Measurements from ENCODE around the gene TIMP3. TPM values are rescaled to one million over a fixed set of nuclear protein-coding genes. Genes with fewer than 3 reads are reported as not detected.

TIMP3 gene
- total RNA-seq, 1 donor from 2014 or later: 11.5 TPM

DNA sequence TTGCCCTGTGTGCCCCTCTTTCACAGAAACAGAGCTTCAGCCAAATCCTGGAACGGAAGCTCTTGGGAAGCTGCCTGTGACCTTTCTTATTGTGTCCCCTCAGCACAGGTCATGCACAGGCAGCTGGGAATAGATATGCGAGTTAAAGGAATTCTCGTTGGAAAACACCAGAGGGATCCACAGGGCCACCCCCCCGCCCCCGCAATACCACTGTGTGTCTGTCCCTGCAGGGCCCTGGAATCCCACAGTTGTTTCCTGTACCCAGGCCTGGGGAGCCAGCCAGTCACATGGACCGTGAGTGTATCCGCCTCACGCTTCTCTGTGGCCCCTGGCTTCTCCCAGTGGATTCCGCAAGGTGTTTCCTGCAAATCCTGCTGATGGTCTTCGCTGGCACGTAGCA is 29.0 kb downstream of the TIMP3 start:
- DNase-seq: no peak

- no peak for DNase-seq
Observed at GRCh38 chr22:32830957-32831356, 29.5 kb downstream of the TIMP3 start.

DNA sequence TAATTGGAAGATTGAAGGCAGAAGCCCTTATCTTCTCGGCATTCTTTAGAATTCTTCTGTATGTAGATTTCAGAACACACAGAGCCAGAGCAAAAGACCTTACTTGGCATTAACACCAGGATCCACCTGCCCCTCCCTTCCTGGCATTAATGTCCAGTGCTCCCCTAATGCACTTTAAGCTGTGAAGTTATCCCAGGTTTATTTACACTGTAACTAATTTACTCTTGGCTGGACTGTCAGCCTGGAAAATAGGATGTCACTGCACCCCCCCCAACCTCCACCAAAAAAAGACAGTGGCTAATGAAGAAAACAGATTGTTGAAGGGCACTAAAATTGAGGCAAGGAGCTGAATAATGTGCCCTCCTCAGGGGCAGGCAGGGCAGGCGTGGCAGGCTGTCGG is 30.1 kb downstream of the TIMP3 start:
- DNase-seq: no peak

- no peak for DNase-seq
Observed at GRCh38 chr22:32832174-32832573, 30.7 kb downstream of the TIMP3 start.

DNA sequence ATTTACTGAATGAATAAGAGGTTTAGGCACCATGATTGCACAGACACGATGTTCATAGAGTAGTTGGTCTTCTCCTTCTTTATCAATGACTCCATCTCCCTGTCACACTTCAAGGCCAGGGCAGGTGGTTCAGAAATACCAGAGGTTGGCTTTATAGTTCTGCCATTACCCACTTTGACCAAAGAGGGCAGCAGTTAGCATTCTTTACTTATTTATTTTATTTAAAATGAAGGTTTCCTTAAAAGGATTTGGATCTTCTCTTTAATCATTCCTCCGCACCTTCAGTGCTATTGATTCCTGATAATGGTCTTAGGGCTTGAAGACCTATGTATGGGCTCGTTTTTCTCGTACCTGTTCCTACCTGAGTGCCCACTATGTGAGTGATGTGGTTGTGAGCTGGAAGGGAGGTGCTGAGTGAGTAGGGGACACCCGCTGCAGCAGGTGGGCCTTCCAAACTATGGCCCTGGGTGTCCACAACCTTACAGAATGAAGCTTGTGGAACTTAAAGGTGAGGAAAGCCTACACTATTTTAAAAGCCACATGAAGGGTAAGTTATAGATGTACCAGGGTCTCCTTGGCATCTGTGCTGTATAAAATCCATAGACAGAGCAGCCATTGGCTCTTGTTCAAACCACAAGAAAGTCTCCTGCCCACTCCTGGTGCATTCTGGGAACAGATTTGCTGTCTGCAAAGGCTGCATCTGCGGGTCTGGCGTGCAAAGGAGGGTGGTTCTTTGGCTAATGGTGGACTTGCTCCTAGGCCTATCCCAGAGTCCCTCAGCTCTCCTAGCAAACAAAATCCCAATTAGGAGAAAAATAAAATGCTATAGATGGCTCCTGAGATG is 35.0 kb downstream of the TIMP3 start:
- no peak for DNase-seq

DNA sequence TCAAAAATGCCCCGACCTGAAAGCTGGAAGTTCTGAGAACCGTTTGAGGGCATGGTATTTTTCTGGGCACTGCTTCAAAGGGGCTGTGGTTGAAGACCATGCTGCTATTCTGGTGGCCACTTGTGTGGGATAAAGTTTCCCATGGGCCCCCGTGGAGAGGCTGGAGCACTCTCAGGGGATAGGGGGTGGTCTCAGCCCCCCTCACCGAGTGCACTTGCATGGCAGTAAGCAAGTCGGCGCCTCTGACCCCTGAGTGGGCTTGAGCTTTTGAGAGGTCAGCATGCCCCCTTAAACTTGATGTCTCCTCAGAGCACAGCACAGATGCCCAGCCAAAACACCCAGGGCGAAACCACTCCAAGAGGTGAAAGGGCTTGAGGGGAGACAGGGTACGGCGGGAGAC is 35.6 kb downstream of the TIMP3 start:
- no peak for DNase-seq

DNA sequence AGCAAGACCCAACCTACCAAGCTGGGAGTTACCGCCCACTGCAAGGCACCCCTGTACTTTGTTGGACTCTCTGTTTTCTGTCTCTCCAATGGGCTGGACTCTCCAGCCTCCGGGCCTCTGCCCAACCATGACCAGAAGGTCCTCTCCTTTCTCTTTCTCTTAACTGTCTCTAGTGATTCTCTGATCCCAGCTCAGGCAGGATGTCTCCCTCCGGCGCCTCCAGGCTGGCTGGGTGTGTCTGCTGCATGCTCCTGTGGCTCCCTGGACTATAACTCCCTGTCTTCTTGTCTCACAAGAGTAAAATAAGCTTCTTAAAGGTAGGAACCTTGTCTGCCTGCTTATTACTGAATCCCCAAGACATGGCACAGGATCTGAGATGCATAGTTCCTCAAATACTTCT is 36.3 kb downstream of the TIMP3 start:
- no peak for DNase-seq

- DNase-seq: no peak
Observed at GRCh38 chr22:32839831-32840584, 38.5 kb downstream of the TIMP3 start.

GRCh38 chr22:32841175-32841574 is 39.7 kb downstream of the TIMP3 start:
- no peak for DNase-seq

GRCh38 chr22:32842486-32842885 is 41.0 kb downstream of the TIMP3 start:
- DNase-seq: no peak

DNA sequence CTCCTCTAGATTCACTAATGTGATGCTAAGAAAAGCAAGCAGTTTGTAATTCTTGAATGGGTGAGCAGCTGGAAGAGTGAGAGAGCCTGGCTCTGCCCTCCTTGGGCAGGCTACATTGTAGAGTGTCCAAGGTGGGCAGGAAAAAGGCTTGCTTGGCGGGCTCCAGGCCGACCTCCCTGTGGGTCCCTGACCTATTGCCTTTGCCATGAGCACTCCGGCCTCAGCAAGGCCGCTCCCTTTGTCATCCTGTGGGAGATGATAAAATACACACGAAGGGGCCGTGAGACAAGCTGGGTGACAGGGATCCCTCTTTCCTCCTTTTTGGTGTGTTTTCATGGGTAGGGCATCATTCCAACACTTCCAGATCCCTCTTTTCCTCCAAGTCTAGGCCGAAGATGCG is 41.8 kb downstream of the TIMP3 start:
- DNase-seq: no peak

DNA sequence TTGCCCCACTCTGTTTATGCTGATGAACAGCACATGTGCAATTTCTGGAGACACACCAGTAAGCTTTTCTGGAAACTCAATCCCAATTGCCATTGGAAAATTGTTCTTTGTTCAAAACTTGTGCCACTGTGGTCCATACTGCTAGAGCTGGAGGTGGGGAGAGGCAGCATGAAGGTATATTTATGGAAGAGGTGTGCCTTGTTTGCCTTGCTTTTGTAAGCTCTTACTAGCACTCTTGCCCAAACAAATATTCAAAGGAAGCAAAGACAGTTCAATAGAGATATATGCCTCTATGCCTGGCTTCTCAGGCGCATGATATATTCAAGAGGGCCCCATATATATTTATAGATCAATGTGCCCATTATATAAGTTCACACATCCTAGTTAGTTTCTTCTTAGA is 42.7 kb downstream of the TIMP3 start:
- no peak for DNase-seq

DNA sequence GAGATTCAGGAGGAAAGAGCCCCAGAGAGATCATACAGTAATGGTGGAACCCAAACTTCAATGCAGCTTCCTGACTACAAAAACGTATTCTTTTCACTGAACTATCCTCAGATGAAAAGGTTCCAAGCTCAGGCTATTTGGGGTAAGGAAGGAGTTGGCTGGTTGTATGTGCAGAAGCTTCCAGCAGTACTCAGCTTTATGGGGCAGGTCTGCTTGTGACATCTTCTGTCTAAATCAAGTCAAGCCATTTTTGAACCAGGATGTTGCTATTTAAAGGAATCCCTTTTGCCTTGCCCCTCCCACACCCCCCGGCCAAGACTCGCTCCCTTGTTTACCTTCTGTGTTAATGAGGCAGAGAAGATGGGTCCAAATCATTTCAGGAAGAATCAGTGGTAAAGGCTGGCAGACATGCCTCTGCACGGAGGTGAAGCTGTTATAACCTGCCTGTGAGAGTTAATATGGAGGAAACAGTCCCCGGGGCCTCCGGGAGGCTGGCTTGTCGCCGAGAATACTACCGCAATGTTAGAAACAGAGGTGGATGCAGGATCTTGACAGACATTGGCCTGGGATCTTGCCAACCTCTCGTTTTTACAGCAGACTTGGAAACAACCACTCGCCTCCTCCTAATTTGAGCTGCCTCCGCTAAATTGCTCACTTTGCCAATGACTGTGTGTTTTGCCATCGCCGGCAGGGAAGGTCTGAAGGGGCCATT is 45.4 kb downstream of the TIMP3 start:
- peak; percentile 16 for DNase-seq

GRCh38 chr22:32848226-32848625 is 46.7 kb downstream of the TIMP3 start:
- no peak for DNase-seq

GRCh38 chr22:32849501-32849900 is 48.0 kb downstream of the TIMP3 start:
- DNase-seq: no peak

DNA sequence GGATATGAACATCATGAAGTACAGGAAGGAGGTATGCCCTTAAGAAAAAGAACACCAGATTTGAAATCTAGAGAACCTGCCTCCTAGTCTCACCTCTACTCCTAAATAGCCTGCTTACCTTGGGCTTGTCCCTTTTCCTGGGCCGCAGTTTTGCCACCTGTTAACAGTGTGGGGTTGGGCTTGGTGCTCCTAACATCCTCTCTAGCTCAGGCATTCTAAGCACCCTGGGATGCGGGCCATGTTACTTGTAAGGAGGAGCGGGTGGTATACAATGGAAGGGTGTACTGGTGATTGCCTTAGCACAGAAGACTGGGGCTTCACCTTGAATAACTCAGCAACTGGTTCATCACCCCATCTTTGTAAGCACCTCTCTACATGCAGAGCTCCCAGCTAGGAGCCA is 48.7 kb downstream of the TIMP3 start:
- no peak for DNase-seq

DNA sequence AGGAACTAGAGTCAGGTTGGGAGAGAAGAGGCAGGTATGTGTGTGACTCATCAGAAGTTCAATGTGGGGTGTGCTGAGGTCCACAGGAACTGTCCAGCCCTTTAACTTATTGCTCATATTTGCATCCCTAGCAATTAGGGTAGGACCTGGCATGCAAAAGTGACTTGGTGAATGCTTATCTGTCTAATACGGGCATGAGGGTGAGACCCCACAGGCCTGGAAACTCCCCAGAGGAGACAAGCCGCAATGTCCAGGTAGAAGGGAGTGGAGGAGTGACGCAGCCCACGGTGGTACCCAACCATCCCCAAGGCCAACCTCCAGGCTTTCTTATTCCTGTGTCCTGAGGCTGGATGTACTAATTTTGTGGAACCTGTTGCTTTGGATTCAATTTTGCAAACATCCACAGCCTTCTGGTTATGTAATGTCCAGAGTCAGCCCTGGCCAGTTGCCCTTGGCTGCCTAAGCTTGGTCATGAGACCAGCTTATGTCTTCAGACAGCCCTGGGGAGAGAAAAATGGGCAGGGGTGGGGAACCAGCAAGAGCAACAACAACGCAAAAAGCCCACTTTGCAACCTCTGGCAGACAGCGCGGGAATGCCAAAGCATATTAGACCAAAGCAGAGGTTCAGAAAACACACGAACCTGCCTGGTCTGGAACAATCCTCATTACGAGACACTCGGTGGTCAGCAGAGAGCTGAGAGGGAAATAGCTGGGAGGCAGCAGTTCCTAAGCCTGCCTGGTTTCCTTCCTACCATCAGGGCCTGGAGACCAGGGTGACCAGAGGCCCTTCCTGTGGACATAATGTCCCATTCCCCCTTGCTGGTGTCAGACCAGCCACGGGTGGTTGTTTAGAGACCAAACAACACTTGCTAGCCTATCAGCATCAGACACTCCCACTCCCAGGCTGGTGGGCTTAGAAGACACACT is 49.3 kb downstream of the TIMP3 start:
- DNase-seq: peak; percentile 18

GRCh38 chr22:32852395-32853251 is 51.1 kb downstream of the TIMP3 start:
- no peak for DNase-seq

DNA sequence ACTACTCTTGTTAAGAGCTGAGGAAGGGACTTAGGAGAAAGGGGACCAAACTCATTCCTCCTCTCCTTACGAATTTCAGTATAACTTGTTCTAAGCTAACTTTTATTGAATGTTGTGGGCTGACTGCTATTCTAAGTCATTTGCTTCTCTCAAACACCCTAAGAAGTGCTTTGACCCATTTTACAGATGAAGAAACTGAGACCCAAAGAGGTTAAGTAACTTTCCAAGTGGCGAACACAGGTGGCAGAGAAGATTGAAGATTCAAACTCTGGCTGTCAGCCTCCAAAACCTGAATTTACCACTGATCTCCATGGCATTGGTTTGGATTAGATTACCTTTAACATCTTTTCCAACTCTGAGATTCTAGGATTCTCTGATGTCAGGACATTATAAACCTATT is 52.2 kb downstream of the TIMP3 start:
- DNase-seq: no peak

GRCh38 chr22:32854351-32854804 is 52.9 kb downstream of the TIMP3 start:
- no peak for DNase-seq
